ENCODE measurements around the gene RDH11.
A peak's percentile ranks its signal among the peaks of the same experiment; 100 is the strongest.
"Not testable (repeated sequence)": the region's sequence is repeated elsewhere in the genome, so short reads cannot be mapped to it uniquely, and the experiment has no call there.

Gene RDH11

GRCh38 chr14:67695394-67695949 lies at the start of gene RDH11:
Gene RDH11 (minus strand): TSS chr14:67695764. CDS start chr14:67695703, 61 bp downstream.
- peak; percentile 86 for DNase-seq

GRCh38 chr14:67744046-67744445 lies 48.5 kb upstream of the RDH11 start:
- DNase-seq: no peak

- DNase-seq: no peak
These were observed 43.4 kb upstream of the RDH11 start for GRCh38 chr14:67738740-67739504.

- no peak for DNase-seq
These were observed 41.2 kb upstream of the RDH11 start for GRCh38 chr14:67736771-67737170.

GRCh38 chr14:67735336-67736147 lies 40.0 kb upstream of the RDH11 start:
- DNase-seq: no peak

GRCh38 chr14:67734675-67735074 lies 39.1 kb upstream of the RDH11 start:
- DNase-seq: no peak

GRCh38 chr14:67733616-67734015 lies 38.1 kb upstream of the RDH11 start:
- no peak for DNase-seq

GRCh38 chr14:67729072-67729885 lies 33.7 kb upstream of the RDH11 start:
- DNase-seq: no peak

GRCh38 chr14:67728258-67728657 lies 32.7 kb upstream of the RDH11 start:
- no peak for DNase-seq

GRCh38 chr14:67727361-67727760 lies 31.8 kb upstream of the RDH11 start:
- no peak for DNase-seq

- DNase-seq: no peak
These were observed 29.6 kb upstream of the RDH11 start for GRCh38 chr14:67725171-67725570.

- no peak for DNase-seq
These were observed 26.7 kb upstream of the RDH11 start for GRCh38 chr14:67722293-67722692.

GRCh38 chr14:67721875-67722274 lies 26.3 kb upstream of the RDH11 start:
- DNase-seq: no peak

- DNase-seq: no peak
These were observed 24.3 kb upstream of the RDH11 start for GRCh38 chr14:67719866-67720265.

GRCh38 chr14:67719385-67719784 lies 23.8 kb upstream of the RDH11 start:
- not testable (repeated sequence) for DNase-seq

- DNase-seq: no peak
These were observed 22.7 kb upstream of the RDH11 start for GRCh38 chr14:67718265-67718664.

- DNase-seq: no peak
These were observed 21.5 kb upstream of the RDH11 start for GRCh38 chr14:67717048-67717447.

GRCh38 chr14:67710209-67710608 lies 14.6 kb upstream of the RDH11 start:
- DNase-seq: no peak

GRCh38 chr14:67709796-67710195 lies 14.2 kb upstream of the RDH11 start:
- not testable (repeated sequence) for DNase-seq

- not testable (repeated sequence) for DNase-seq
These were observed 13.8 kb upstream of the RDH11 start for GRCh38 chr14:67709346-67709745.

- no peak for DNase-seq
These were observed 9.6 kb upstream of the RDH11 start for GRCh38 chr14:67705211-67705610.

- DNase-seq: peak; percentile 24
These were observed 9.0 kb upstream of the RDH11 start for GRCh38 chr14:67704484-67705089.
